Mesangial cell (primary cell): ENCODE measurements around the gene CTNNBIP1. TPM values are rescaled to one million over a fixed set of nuclear protein-coding genes. Genes with fewer than 3 reads are reported as not detected.

Source experiments
- total RNA-seq: library from RNA; depleted of rRNA; stranded (reverse); fragments of >200 nt; gene quantifications from 2 replicates; pipeline ENCODE4 v1.2.3, GENCODE V29; 2015

The CTNNBIP1 gene
- total RNA-seq, result 25.9 and 37.1 TPM in 2 replicates

GRCh38 chr1:9910076-9910422, at the start of gene CTNNBIP1:
Gene CTNNBIP1 (minus strand): TSS chr1:9910269. CDS start chr1:9872064, 38,205 bp downstream.

GRCh38 chr1:9942939-9943788, 33.1 kb upstream of the CTNNBIP1 start, which contains the start of the genes LZIC and NMNAT1:
Gene LZIC (minus strand): TSS chr1:9943391. CDS start chr1:9936619, 6,772 bp downstream.
Gene NMNAT1 (plus strand): TSS chr1:9943475. CDS start chr1:9972074, 28,599 bp downstream.

GRCh38 chr1:9823943-9824701, 85.9 kb downstream of the CTNNBIP1 start, which contains the start of gene CLSTN1:
Gene CLSTN1 (minus strand): TSS chr1:9823965. CDS start chr1:9823733, 232 bp downstream.

Other genes starting within 250 kb of the CTNNBIP1 start
- 106 and 128 TPM in 2 replicates for gene CLSTN1, start 86.3 kb downstream of the CTNNBIP1 start, total RNA-seq
- gene LZIC, start 33.1 kb upstream of the CTNNBIP1 start, total RNA-seq, result 5.5 and 13.9 TPM in 2 replicates
- gene NMNAT1, start 33.2 kb upstream of the CTNNBIP1 start, total RNA-seq, result 3.7 and 6.6 TPM in 2 replicates
- gene RBP7, start 87.0 kb upstream of the CTNNBIP1 start, total RNA-seq, result 1.6 and 5.4 TPM in 2 replicates
- gene UBE4B, start 122.7 kb upstream of the CTNNBIP1 start, total RNA-seq, result 30.6 and 35.7 TPM in 2 replicates